GM10266 (cell line): ENCODE results near the gene MAOB.
"Not testable (repeated sequence)": the region's sequence is repeated elsewhere in the genome, so short reads cannot be mapped to it uniquely, and the experiment has no call there.

Experiments used
- DNase-seq: peaks from one replicate; pipeline ENCODE4 v3.0.0; 2012; ENCODE audit errors: extremely low spot score
- TF ChIP-seq, protein P1 (sequence below): IDR thresholded peaks from 2 replicates; pipeline ENCODE4 v1.5.1; 2012; ENCODE audit warnings: mild to moderate bottlenecking, low read depth; ENCODE audit not compliant: control insufficient read depth, insufficient read depth; ENCODE audit errors: missing control alignments

Gene MAOB

DNA sequence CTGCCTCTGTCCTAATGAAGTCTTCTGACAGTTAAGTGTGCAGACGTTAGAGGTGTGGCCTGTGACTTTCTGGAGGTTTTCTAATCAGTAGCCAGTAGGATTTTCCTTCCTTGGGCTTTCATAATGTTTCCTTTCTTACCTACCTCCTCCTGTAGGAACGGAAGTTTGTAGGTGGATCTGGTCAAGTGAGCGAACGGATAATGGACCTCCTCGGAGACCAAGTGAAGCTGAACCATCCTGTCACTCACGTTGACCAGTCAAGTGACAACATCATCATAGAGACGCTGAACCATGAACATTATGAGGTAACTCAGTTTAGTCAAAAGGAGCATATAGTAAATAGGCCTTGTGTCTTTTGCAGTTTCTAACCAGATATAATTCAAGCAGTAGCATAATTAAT lies 151.2 kb downstream of the MAOB start:
- TF ChIP-seq, protein P1, sequence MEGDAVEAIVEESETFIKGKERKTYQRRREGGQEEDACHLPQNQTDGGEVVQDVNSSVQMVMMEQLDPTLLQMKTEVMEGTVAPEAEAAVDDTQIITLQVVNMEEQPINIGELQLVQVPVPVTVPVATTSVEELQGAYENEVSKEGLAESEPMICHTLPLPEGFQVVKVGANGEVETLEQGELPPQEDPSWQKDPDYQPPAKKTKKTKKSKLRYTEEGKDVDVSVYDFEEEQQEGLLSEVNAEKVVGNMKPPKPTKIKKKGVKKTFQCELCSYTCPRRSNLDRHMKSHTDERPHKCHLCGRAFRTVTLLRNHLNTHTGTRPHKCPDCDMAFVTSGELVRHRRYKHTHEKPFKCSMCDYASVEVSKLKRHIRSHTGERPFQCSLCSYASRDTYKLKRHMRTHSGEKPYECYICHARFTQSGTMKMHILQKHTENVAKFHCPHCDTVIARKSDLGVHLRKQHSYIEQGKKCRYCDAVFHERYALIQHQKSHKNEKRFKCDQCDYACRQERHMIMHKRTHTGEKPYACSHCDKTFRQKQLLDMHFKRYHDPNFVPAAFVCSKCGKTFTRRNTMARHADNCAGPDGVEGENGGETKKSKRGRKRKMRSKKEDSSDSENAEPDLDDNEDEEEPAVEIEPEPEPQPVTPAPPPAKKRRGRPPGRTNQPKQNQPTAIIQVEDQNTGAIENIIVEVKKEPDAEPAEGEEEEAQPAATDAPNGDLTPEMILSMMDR = no peak
- DNase-seq = no peak

DNA sequence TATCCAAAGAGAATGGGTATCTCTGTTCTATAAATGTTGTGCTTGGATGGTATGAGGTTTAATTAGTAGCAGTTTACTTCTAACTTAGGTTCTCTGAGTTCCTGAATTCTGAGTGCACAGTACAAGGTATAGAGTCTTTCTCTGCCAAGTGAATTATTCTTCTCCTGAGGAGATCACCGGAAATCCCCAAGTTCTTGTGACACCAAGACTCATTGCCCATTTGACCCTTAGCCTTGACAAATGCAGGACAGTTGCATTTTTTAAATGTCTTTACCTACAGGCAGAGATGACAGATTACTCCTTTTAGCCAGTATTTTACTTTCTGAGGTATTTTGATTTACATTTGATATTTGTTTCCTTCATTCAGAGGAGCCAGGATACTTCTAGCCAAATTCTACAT lies 153.3 kb downstream of the MAOB start:
- TF ChIP-seq, protein P1 = no peak
- no peak for DNase-seq

DNA sequence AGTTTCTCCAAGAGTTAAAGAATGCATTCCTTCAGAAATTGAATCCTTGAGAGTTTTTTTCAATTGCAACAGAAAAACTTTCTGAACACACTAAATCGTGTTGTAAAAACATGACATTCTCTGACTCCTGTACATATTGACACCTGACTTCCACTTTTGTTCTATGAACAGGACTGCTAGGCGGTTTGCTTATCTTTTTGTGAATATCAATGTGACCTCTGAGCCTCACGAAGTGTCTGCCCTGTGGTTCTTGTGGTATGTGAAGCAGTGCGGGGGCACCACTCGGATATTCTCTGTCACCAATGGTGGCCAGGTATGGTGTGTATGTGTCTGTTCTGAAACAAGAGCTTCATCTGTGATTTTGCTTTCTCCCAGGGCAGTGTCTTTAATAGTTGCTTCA lies 154.2 kb downstream of the MAOB start:
- no peak for DNase-seq
- TF ChIP-seq, protein P1 = no peak

DNA sequence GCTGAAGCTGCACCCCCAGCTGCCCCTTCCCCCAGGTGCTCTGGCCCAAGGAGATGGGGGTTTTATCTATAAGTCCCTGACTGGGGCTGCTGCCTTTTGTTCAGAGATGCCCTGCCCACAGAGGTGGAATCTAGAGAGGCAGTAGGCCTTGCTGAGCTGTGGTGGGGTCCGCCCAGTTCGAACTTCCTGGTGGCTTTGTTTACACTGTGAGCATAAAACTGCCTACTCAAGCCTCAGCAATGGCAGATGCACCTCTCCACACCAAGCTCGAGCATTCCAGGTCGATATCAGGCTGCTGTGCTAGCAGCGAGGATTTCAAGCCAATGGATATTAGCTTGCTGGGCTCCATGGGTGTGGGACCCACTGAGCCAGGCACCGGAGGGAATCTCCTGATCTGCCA lies 155.0 kb downstream of the MAOB start:
- DNase-seq = not testable (repeated sequence)

DNA sequence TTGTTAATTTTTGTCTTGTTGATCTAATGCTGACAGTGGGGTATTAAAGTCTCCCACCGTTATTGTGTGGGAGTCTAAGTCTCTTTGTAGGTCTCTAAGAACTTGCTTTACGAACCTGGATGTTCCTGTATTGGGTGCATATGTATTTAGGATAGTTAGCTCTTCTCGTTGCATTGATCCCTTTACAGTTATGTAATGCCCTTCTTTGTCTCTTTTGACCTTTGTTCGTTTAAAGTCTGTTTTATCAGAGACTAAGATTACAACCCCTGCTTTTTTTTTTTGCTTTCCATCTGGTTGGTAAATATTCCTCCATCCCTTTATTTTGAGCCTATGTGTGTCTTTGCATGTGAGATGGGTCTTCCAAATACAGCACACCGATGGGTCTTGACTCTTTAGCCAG lies 157.0 kb downstream of the MAOB start:
- not testable (repeated sequence) for DNase-seq

DNA sequence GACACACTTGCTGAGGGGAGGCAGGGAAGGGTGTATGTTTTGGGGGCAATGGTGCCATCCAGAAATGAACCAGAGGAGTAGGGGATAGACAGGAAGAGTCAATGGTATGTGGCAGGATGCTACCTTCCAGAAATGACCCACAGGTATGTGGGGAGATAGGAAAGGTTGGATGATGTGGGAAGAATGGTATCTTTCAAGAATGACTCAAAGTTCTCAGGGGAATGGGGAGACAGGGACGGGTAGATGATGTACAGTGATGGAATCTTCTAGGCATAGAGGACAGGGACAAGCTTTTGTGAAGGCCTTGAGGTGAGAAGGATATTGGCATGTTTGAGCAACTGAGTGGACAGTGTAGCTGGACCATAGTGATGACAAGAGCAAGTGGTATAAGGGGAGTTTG lies 161.3 kb downstream of the MAOB start:
- DNase-seq = no peak
- TF ChIP-seq, protein P1 = no peak

DNA sequence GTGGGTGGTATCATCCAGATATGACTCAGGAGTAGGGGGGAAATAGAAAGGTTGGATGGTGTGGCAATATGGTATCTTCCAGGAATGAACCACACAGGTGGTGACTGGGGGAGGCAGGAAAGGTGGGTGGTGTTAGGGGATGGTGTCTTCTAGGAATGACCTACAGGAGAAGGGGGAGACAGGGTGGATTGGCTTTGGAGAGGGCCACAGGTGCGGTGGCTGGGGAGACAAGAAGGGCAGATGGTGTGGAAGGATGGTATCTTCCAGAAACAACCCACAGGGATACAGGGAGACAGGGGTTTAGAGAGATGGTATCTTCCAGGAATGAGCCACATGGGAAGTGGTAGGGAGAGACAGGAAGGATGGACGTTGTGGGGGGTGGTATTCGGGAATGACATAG lies 162.2 kb downstream of the MAOB start:
- TF ChIP-seq, protein P1 = no peak

GRCh38 chrX:43718956-43719355 lies 163.3 kb downstream of the MAOB start:
- no peak for DNase-seq
- TF ChIP-seq, protein P1 = no peak

More for the DNA sequence above, 162.2 kb downstream of the MAOB start:
- no peak for DNase-seq
